H7 (cell line): ENCODE measurements around the gene RUNX1. TPM values are rescaled to one million over a fixed set of nuclear protein-coding genes. Genes with fewer than 3 reads are reported as not detected.
A peak's percentile ranks its signal among the peaks of the same experiment; 100 is the strongest.

Experiments
- DNase-seq: peaks from one replicate; pipeline ENCODE4 v3.0.0; 2012
- H3K27me3 ChIP-seq: 2 replicates; pipeline ENCODE4 v1.6.0; 2011; ENCODE audit warnings: mild to moderate bottlenecking, low read length; ENCODE audit not compliant: control insufficient read depth, insufficient read depth
- H3K36me3 ChIP-seq: replicated peaks from 2 replicates; pipeline ENCODE4 v1.5.1; 2011; ENCODE audit warnings: low read length; ENCODE audit not compliant: control insufficient read depth, insufficient read depth
- H3K4me3 ChIP-seq: 2 replicates; pipeline ENCODE4 v1.5.1; 2011; ENCODE audit warnings: low read depth, mild to moderate bottlenecking, control low read depth, low read length, moderate library complexity; ENCODE audit not compliant: insufficient read depth
- total RNA-seq: library from RNA; depleted of rRNA; stranded (reverse); fragments of >200 nt; shearing (Covaris generic); gene quantifications from 2 replicates; pipeline ENCODE4 v1.2.3, GENCODE V29; 2014

Gene RUNX1
- total RNA-seq, 1 experiment from 2014 or later = 0.48 TPM

DNA sequence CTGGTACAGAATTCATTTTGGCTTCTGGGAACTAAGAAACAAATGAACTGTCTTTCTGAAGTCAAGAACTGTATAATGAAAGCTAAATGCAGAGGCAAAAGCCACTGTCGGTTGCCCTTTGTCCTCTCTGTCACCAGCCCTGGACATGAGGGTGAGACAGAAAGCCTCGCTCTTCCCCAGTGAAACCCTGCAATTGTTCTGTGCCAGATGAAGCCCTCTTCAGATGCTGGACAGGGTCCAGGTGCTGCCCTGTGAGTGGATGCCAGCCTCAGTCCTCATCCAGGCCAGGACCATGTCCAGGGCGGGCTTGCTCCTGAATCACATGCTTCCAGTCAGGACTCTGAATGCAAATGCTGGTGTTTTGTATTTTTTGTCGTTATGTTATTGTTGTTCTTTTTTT, 138.7 kb downstream of the RUNX1 start:
- DNase-seq = no peak
- H3K4me3 ChIP-seq = no peak overlapping the region
- H3K27me3 ChIP-seq = no peaks in the 10 kb centered on the region; the same call in 1 of the 2 replicates
- H3K36me3 ChIP-seq = no peaks in the 10 kb centered on the region

DNA sequence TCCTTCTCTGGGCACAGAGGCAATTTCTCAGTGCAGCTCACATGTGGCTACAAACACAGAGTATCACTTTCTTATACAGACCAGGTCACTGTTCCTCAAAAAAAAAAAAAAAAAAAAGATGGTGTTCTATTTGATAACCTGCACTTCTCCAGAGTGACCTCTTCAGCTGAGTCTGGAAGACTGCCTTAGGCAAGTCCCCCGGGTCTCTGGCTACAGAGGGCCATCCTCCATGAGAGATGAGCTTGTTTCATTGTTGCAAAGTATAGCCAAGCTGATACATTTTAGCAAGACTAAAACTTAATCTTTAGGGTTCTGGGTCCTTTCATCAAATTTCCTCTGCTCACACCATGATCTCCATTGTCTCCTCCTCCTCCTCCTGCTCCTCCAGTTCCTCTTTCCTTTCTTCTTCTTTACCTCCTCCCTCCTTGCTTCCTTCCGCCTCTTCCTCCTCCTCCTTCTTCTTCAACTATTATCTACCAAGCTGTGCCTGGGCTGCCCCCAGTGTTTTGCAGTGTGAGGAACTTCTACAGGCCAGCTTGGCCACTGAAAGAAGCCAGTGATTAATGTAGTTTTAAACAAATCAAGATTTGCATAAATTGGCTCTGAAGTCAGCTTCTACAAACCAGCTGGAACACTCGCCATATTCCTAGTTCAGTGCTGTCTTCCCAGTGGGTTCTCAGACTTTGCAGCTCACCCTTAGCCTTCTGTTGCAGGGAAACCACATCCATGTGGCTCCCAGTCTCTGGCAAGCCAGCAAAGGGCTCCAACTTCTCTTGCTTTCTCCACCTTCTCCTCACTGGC, 139.4 kb downstream of the RUNX1 start:
- no peak for DNase-seq
- Histone ChIP-seq H3K4me3 (no peak overlapping the region), H3K27me3 (no peaks in the 10 kb centered on the region; the same call in 1 of the 2 replicates), H3K36me3 (no peaks in the 10 kb centered on the region)

DNA sequence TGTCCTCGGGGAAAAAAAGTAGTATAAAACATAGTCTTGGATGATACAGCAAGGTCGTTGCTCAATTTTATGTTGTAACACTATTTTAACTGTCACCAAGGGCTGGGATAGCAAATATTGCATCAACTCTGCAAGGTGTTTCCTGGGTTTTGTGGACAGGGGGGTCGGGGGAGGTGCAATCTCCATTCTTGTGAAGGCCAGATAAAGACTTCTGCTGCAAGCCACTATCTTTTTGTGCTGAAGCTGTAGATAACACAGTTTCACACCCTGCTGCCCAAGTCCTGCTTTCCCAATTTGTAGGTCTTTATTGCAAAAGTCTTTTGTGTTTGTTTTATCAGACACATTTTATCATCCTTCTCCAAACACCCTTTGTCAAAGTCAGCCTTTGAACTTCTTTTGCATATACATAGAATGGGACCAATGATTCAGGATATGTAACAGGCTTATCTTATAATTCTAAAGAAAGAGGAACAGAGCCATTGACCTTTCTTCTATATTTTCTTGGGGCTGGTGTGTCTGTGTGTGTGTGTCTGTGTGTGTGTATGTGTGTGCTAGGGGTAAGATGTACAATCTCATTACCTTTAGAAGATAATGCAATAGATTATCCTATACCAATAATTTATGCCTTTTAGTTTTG, 140.6 kb downstream of the RUNX1 start:
- Histone ChIP-seq H3K4me3 (no peak overlapping the region), H3K36me3 (no peaks in the 10 kb centered on the region), H3K27me3 (no peaks in the 10 kb centered on the region; the same call in 1 of the 2 replicates)
- no peak for DNase-seq

DNA sequence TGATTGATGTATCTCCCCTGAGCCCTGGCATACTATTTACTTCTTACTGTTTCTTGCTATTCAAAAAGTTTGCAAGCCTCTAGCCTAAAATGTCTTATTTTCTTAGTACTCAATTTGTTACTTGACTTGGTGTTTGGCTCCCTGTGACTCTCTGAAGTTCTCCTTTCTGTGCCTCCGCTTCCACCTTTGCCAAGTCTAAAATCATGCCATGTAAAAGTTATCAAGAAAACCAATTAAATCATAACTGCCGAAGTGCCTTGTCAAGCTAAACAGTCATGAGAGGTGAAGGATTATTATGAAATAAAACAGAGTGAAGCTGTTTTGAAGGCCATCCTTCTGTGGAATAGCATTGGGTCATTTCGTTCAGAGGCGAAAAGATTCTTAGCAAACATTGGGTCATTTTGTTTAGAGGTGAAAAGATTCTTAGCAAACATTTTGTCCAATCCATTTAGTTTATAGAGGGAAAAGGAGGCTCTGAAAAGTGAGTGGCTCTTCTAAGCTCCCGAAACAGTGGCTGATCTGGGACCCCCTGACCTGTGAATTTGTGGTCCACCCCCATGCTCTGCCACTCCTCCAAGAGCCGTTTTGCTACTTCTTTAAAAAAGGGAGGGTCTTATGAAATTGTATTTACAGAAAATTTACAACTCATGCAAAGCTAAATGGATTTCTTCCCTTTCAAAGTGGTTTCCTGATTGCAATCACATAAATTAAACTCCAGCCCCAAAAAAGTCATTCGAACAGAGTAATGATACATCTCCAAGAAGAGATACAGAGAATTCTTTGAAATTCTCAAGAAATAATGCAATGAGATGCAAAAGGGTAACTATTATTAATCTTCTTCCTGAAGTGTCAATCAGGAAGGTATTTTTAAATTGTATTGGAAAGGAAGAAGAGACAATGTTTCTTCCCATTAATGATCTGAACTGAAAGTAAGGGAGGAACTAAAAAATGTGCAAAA, 141.4 kb downstream of the RUNX1 start:
- Histone ChIP-seq H3K4me3 (no peak overlapping the region), H3K27me3 (no peaks in the 10 kb centered on the region; the same call in 1 of the 2 replicates), H3K36me3 (no peaks in the 10 kb centered on the region)
- no peak for DNase-seq

DNA sequence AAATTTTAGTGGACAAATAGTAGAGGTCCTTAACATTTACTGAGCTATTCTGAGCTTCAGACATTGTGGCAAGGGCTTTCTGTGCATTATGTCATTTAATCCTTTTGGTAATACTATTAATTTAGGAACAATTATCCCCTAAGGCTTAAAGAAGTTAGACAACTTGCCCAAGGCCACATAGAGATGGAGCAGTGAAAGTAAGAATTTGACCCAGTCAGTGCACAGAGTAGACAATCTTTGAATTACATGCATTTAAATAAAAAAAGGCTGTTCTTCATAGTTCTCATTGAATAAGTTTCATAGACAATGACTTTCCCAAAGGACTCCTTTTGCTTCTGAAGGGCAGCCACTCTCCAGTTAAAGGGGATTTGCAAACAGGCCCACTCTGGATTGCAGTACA, 142.7 kb downstream of the RUNX1 start:
- no peak overlapping the region for H3K4me3 ChIP-seq
- no peak for DNase-seq
- H3K27me3 ChIP-seq = no peaks in the 10 kb centered on the region; the same call in 1 of the 2 replicates
- H3K36me3 ChIP-seq = no peaks in the 10 kb centered on the region

DNA sequence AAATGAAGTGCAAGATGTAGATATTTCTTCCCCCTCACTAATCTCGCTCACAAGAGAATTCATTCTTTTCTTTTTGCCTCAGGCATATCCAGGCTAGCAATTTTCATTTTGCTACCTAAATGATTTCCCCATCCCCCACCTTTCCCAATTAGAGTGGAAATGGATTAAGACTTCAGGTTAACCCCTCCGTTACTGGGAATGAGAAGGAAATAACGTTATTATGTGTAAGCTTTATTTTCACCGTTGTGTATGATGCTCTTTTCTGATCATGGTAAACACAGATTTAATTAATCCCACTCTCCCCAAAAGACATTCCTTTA, 143.9 kb downstream of the RUNX1 start:
- Histone ChIP-seq H3K4me3 (no peak overlapping the region), H3K27me3 (no peaks in the 10 kb centered on the region; the same call in 1 of the 2 replicates), H3K36me3 (no peaks in the 10 kb centered on the region)
- no peak for DNase-seq

DNA sequence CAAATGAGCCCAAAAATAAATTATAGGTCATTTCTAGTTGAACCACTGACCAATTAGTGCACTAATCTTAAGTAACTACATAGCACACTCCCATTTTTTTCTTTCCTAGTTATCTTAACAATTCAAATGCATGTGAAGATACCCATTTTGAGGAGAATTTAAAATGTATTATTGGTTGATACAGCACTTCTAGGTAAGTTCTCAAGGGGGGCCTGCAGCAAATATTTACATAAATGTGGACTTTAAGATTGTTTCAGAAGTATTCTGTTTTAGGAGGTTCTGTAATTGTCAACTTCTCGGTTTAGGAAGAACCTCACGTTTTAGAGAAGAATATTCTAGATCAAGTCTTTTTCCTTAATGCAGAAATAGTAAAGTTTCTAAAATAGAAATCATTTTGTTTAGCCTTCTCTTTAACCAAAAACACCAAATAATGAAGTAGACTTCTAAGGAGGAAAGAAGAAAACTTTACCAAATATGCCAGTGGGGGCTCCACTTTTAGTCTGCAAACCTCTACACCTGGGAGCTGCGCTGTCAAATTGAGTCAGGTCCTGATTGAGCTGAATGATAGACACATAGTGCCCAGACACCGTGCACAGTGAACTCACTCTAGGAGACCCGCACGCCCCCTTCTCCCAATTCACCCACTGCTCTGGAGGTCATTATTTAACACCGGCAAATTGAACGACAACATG, 144.4 kb downstream of the RUNX1 start:
- no peak overlapping the region for H3K4me3 ChIP-seq
- no peaks in the 10 kb centered on the region for H3K36me3 ChIP-seq
- no peaks in the 10 kb centered on the region; the same call in 1 of the 2 replicates for H3K27me3 ChIP-seq
- DNase-seq = no peak

DNA sequence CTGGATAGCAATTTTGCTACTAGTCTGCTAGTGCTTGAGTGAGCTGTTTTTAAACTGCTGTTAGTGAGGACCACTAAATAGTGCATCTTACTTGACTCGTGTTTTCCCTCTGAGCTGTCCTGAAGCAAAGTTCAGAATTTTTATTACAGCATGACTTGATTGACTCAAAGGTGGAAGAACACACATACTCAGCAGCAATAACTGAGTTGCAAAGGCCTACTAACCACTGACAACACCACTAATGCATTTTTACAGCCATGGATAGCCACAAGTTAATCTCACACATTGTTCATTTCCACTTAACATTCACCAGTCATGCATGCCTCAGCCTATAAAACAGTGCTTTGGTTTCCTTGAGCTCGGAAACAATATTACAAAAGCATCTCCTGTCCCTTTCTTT, 148.7 kb downstream of the RUNX1 start:
- Histone ChIP-seq H3K4me3 (no peak overlapping the region), H3K36me3 (no peaks in the 10 kb centered on the region), H3K27me3 (no peaks in the 10 kb centered on the region)
- DNase-seq = no peak

DNA sequence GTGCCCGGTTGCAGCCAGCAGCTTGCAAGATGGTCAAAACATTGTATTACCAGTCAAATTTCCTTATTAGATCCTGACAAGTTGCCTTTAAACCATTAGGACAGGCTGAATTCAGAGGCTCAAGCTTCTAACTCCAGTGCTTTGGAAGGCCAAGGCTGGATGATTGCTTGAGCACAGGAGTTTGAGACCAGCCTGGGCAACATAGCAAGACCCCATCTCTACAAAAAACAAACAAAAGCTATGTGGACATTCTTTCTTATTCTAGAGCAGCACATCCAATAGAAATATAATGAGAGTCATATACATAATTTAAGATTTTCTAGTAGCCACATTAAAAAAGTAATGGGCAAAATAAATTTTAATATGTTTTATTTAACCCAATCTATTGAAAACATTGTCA, 149.3 kb downstream of the RUNX1 start:
- DNase-seq = no peak
- Histone ChIP-seq H3K4me3 (no peak overlapping the region), H3K27me3 (no peaks in the 10 kb centered on the region), H3K36me3 (no peaks in the 10 kb centered on the region)

DNA sequence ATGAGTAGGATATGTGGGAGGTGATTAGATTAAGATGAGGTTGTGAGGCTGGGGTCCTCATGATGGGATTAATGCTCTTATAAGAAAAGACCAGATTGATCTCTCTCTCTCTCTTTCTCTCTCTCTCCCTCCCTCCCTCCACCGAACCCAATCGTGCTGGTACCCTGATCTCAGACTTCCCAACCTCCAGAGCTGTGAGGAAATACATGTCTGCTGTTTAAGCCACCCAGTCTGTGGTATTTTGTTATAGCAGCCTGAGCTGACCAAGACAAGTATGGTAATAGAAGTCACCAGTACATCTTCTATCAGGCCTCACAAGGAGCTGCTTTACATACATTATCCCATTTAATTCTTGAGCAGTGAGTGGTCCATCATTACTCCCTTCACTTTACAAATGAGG, 149.8 kb downstream of the RUNX1 start:
- DNase-seq = no peak
- Histone ChIP-seq H3K27me3 (no peaks in the 10 kb centered on the region), H3K36me3 (no peaks in the 10 kb centered on the region), H3K4me3 (no peak overlapping the region)

DNA sequence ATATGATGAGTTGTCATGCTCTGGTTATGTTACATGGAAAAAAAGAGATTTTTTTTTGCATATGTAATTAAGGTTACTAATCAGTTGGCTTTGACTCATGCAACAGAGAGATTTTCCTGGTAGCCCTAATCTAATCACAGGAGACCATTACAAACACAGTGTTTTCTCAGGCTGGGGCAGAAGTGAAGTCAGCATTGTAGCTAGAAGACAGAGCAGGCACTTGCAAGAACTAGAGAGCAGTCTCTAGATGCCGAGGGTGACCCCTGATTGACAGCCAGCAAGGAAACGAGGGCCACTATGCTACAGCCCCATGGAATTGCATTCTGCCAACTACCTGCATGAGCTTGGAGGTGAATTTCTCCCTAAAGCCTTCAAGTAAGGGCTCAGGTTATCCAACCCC, 151.3 kb downstream of the RUNX1 start:
- peaks cover 7% of the 10 kb centered on the region for H3K27me3 ChIP-seq
- no peak for DNase-seq

DNA sequence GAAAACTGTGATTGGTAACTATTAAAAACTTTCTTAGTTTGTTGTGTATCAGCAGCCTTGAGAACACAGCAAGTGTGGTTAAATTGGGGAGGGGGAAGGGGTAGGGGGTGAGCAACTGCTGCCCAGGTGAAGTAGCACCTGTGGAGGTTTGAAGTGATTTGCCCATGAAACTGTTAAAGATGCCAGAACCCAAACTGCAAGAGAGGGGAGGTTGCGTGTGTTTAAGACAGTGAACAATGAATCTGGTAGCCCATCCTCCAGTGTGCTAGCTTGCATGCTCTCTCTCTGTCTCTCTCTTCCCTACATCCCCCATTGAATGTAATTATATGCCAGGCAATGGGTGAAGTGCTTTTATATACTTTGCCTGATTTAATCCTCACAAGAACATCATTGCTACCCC, 154.7 kb downstream of the RUNX1 start:
- Histone ChIP-seq H3K27me3 (peaks cover 39% of the 10 kb centered on the region), H3K4me3 (no peak overlapping the region), H3K36me3 (no peaks in the 10 kb centered on the region)
- no peak for DNase-seq

More for the DNA sequence above, 151.3 kb downstream of the RUNX1 start:
- no peaks in the 10 kb centered on the region for H3K36me3 ChIP-seq
- no peak overlapping the region for H3K4me3 ChIP-seq

DNA sequence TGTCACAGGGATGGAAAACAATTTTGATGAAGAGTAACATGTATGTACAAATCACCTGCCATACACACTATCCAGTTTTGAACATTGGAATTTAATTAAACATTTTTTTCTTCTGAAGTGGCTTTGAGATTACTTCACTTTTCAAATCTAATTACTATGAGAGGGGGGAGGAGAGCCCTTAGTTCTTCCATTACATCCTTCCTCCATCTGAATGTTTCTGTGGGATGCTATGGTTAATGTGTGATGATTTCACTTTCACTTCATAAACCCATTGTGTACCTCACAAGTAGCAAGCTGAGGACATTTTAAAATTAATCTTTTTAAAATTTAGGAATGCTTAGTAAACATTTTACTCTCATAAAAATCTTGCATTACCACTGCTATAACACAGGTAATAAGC, 156.9 kb downstream of the RUNX1 start:
- H3K36me3 ChIP-seq = no peaks in the 10 kb centered on the region
- peaks cover 53% of the 10 kb centered on the region for H3K27me3 ChIP-seq
- no peak for DNase-seq
- H3K4me3 ChIP-seq = no peak overlapping the region

DNA sequence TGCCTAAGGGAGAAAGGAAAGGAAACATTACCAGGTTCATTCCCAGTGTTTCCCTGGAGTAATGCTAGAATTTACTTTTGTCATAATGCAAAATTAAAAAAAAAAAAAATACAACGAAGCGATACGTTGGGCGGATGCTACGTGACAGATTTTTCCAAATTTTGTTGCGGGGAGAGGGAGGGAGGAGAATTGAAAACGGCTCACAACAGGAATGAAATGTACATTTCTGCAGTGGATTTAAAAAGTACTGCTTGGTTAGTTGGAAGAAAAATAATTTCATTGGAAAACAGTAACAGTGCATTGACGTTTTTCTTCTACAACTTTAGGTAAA, 157.5 kb downstream of the RUNX1 start:
- peaks cover 59% of the 10 kb centered on the region for H3K27me3 ChIP-seq
- DNase-seq = no peak
- H3K4me3 ChIP-seq = peak overlapping the region; percentile 48
- H3K36me3 ChIP-seq = no peaks in the 10 kb centered on the region
